Loucy (cell line): ENCODE data around the gene CCNJL.

Experiments
- H2AFZ ChIP-seq: fragments of 200-600 bp; sonication (generic); 2 replicates; pipeline ENCODE4 v1.6.0; 2016; ENCODE audit warnings: antibody characterized with exemption, mild to moderate bottlenecking, low read length, moderate library complexity
- H3F3A ChIP-seq: fragments of 200-600 bp; 2 replicates; pipeline ENCODE4 v1.6.0; 2016; ENCODE audit warnings: antibody characterized with exemption, low read depth, mild to moderate bottlenecking
- H3K27me3 ChIP-seq: fragments of 200-600 bp; sonication (generic); 2 replicates; pipeline ENCODE4 v1.6.1; 2014; ENCODE audit warnings: low read length, mild to moderate bottlenecking; ENCODE audit not compliant: insufficient read depth, poor library complexity, severe bottlenecking
- H3K36me3 ChIP-seq: fragments of 200-600 bp; sonication (generic); 2 replicates; pipeline ENCODE4 v1.6.1; 2016; ENCODE audit warnings: low read length; ENCODE audit not compliant: insufficient read depth
- H3K4me1 ChIP-seq: fragments of 200-600 bp; sonication (generic); 2 replicates; pipeline ENCODE4 v1.5.1; 2014; ENCODE audit warnings: low read length, mild to moderate bottlenecking; ENCODE audit not compliant: insufficient read depth, poor library complexity, severe bottlenecking
- H3K4me2 ChIP-seq: fragments of 200-600 bp; sonication (generic); 2 replicates; pipeline ENCODE4 v1.6.0; 2014; ENCODE audit warnings: antibody characterized with exemption, low read length, low read depth, mild to moderate bottlenecking; ENCODE audit not compliant: poor library complexity, severe bottlenecking
- H3K4me3 ChIP-seq: fragments of 200-600 bp; sonication (generic); 2 replicates; pipeline ENCODE4 v1.5.1; 2014; ENCODE audit warnings: low read length, mild to moderate bottlenecking, mixed read lengths; ENCODE audit not compliant: poor library complexity, severe bottlenecking
- H3K79me2 ChIP-seq: fragments of 200-600 bp; sonication (generic); 2 replicates; pipeline ENCODE4 v1.6.1; 2014; ENCODE audit warnings: low read length; ENCODE audit not compliant: insufficient read depth
- H3K9ac ChIP-seq: fragments of 200-600 bp; sonication (generic); 2 replicates; pipeline ENCODE4 v1.6.0; 2014; ENCODE audit warnings: mild to moderate bottlenecking, low read depth, low read length, moderate library complexity; ENCODE audit not compliant: poor library complexity, severe bottlenecking
- H3K9me2 ChIP-seq: fragments of 200-600 bp; sonication (generic); replicated peaks from 2 replicates; pipeline ENCODE4 v1.6.1; 2016; ENCODE audit warnings: low read depth, low read length, mixed read lengths
- H3K9me3 ChIP-seq: fragments of 200-600 bp; sonication (generic); 2 replicates; pipeline ENCODE4 v1.6.1; 2014; ENCODE audit warnings: mild to moderate bottlenecking, antibody characterized with exemption, low read length, low read depth; ENCODE audit not compliant: insufficient read depth
- H4K20me1 ChIP-seq: fragments of 200-600 bp; sonication (generic); 2 replicates; pipeline ENCODE4 v1.6.0; 2014; ENCODE audit warnings: antibody characterized with exemption, low read length, mild to moderate bottlenecking; ENCODE audit not compliant: insufficient read depth, poor library complexity, severe bottlenecking
- CTCF ChIP-seq: fragments of 200-600 bp; sonication (generic); conservative IDR thresholded peaks from 2 replicates; pipeline ENCODE4 v1.5.1; 2014; ENCODE audit warnings: mild to moderate bottlenecking, antibody characterized with exemption, low read length
- EZH2phosphoT487 ChIP-seq: fragments of 200-600 bp; IDR thresholded peaks from 2 replicates; pipeline ENCODE4 v1.6.1; 2018; ENCODE audit warnings: antibody characterized with exemption, mild to moderate bottlenecking, moderate library complexity, borderline replicate concordance

The CCNJL gene

DNA sequence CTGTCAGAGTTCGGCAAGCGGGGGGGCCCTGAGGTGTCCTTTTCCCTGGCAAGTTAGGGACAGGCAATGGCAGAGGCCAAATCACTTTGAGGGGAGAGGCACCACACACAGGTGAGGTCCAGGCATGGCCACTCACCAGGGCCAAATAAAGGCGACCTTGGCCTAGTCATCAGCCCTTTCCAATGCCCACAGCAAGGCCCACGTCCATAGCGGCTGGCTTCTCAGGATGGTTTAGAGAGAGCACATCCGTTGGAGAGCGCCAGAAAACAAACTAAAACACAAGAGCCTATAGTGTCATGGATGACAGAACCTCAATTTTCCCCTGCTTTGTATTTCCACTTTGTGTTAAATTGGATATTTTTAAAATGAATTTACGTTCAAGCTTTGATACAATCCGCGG lies 7.0 kb downstream of the CCNJL start:
- Histone ChIP-seq H3K9me2 (no peaks in the 10 kb centered on the region), H3F3A (no peaks in the 10 kb centered on the region), H3K4me2 (no peak overlapping the region), H4K20me1 (no peaks in the 10 kb centered on the region), H3K79me2 (peaks cover 64% of the 10 kb centered on the region), H3K9me3 (no peaks in the 10 kb centered on the region), H3K27me3 (no peaks in the 10 kb centered on the region), H3K36me3 (no peaks in the 10 kb centered on the region), H2AFZ (no peak overlapping the region), H3K4me3 (no peak overlapping the region), H3K9ac (no peak overlapping the region), H3K4me1 (peaks cover 18% of the 10 kb centered on the region)
- TF ChIP-seq CTCF (no peak), EZH2phosphoT487 (no peak)

DNA sequence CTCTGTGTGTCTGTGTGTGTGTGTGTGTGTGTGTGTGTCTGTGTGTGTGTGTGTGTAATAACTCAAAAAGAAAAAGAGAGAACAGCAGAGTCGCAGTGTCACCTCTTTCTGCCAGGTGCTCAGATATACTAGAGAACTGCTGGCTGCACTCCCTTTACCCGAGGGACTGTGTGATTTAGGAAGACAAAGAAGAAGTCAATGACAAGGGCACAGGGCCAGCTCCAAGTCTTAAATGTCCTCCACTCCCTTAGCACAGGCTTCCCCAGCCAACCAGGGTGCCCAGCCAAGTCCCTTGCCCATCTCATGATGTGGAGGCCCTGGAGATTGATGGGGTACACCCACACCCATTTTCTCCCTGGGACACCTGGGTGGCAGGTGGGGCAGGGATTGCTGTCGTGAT lies 8.7 kb downstream of the CCNJL start:
- Histone ChIP-seq H3K4me1 (peaks cover 7% of the 10 kb centered on the region), H3K9me3 (no peaks in the 10 kb centered on the region), H3K36me3 (no peaks in the 10 kb centered on the region), H3K9me2 (no peaks in the 10 kb centered on the region), H2AFZ (no peak overlapping the region), H3K4me3 (no peak overlapping the region), H3K4me2 (no peak overlapping the region), H3F3A (no peaks in the 10 kb centered on the region), H3K79me2 (peaks cover 55% of the 10 kb centered on the region), H3K27me3 (no peaks in the 10 kb centered on the region), H3K9ac (no peak overlapping the region), H4K20me1 (no peaks in the 10 kb centered on the region)
- no peak for TF ChIP-seq EZH2phosphoT487
- no peak for TF ChIP-seq CTCF

GRCh38 chr5:160298189-160298588 lies 14.2 kb downstream of the CCNJL start:
- H3K36me3 ChIP-seq, result no peaks in the 10 kb centered on the region
- H3K4me3 ChIP-seq, result no peak overlapping the region
- no peaks in the 10 kb centered on the region for H3K9me2 ChIP-seq
- H3K4me1 ChIP-seq, result peaks cover 21% of the 10 kb centered on the region
- no peaks in the 10 kb centered on the region for H3K9me3 ChIP-seq
- H3K27me3 ChIP-seq, result no peaks in the 10 kb centered on the region
- TF ChIP-seq CTCF (no peak), EZH2phosphoT487 (no peak)
- H4K20me1 ChIP-seq, result no peaks in the 10 kb centered on the region
- no peak overlapping the region for H2AFZ ChIP-seq
- no peak overlapping the region for H3K4me2 ChIP-seq
- H3K79me2 ChIP-seq, result peaks cover 64% of the 10 kb centered on the region; the same call in 1 of the 2 replicates
- no peaks in the 10 kb centered on the region for H3F3A ChIP-seq
- no peak overlapping the region for H3K9ac ChIP-seq
